Panc1 (cell line): ENCODE data around the gene TRPC5OS.

Experiments used
- CTCF ChIP-seq: fragments of 450-650 bp; IDR thresholded peaks from 2 replicates; pipeline ENCODE4 v1.5.1; 2017; ENCODE audit warnings: mild to moderate bottlenecking
- POLR2AphosphoS5 ChIP-seq: IDR thresholded peaks from 2 replicates; pipeline ENCODE4 v1.6.1; 2012; ENCODE audit warnings: mild to moderate bottlenecking, low read depth, low read length, moderate library complexity

GRCh38 chrX:111847491-111848133 lies 28.4 kb upstream of the TRPC5OS start:
- TF ChIP-seq CTCF, result no peak
- no peak for TF ChIP-seq POLR2AphosphoS5
